Measurements from ENCODE around the gene ZNF580.

ZNF580 gene

DNA sequence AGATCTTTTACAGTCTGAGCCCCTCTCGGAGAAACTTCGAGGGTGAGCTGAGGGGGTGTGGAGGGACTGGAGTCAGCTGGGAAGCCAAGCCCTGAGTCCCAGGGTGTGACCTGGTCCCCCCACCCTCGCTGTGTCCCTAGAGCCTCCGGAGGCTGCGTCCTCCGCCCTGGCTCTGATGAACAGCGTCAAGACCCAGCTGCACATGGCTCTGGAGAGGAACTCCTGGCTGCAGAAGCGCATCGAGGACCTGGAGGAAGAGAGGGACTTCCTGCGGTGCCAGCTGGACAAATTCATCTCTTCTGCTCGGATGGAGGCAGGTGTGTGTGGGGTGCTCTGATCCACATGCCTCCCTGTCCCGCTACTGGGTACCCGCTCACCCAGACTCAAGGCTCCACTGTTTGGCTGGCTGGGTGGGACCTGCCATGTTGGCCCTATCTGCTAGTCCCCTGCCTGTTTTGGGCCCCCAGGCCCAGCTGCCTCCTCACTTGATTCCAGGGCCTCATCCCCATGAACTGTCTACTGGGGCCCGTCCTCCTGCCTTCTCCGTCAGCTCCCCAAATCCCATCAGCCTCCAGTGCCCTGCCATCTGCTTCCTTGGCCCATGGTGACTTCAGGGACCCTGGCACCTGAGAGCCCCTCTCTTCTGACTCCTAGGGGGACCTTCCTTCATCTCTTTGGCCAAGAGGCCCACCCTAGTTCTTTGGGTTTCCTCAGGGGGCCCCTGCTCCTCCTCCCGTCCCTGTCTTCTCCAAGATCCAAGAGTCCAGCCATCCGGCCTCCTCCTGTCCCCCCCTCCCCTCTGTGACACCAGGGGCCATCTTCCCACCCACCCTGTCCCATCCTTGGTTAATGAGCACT is 8.7 kb downstream of the ZNF580 start:
- TF ChIP-seq, protein P1, sequence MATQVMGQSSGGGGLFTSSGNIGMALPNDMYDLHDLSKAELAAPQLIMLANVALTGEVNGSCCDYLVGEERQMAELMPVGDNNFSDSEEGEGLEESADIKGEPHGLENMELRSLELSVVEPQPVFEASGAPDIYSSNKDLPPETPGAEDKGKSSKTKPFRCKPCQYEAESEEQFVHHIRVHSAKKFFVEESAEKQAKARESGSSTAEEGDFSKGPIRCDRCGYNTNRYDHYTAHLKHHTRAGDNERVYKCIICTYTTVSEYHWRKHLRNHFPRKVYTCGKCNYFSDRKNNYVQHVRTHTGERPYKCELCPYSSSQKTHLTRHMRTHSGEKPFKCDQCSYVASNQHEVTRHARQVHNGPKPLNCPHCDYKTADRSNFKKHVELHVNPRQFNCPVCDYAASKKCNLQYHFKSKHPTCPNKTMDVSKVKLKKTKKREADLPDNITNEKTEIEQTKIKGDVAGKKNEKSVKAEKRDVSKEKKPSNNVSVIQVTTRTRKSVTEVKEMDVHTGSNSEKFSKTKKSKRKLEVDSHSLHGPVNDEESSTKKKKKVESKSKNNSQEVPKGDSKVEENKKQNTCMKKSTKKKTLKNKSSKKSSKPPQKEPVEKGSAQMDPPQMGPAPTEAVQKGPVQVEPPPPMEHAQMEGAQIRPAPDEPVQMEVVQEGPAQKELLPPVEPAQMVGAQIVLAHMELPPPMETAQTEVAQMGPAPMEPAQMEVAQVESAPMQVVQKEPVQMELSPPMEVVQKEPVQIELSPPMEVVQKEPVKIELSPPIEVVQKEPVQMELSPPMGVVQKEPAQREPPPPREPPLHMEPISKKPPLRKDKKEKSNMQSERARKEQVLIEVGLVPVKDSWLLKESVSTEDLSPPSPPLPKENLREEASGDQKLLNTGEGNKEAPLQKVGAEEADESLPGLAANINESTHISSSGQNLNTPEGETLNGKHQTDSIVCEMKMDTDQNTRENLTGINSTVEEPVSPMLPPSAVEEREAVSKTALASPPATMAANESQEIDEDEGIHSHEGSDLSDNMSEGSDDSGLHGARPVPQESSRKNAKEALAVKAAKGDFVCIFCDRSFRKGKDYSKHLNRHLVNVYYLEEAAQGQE (IDR thresholded peaks at IDR 0.05; ENCODE audit: low read depth) = no peak
- TF ChIP-seq YY1 (IDR thresholded peaks at IDR 0.05; ENCODE audit: low read depth) = no peak
- TF ChIP-seq EP300 (IDR thresholded peaks at IDR 0.05; ENCODE audit: borderline replicate concordance) = no peak
- TF ChIP-seq FOXM1 (IDR thresholded peaks at IDR 0.05; ENCODE audit: borderline replicate concordance, low read depth) = no peak

DNA sequence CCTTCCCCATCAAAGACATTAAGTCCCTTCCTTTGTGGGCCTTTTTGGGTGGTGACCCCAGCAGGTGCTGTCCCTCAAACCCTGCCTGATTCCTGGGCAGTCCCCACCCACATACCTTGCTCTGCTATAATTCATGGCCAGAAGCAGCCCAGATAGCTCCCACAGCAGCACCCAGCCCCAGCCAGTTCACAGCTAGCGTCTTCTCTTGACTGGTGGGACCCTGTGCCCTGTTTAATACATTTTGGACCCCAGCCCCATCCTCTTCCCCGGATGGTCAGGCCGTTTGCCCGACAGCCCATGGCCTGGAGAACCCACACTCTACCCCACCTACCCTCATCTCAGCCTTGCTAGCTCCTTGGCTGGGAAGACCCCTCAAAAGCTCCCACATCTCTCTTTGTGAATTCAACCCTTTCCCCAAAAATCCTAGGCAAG is 9.3 kb downstream of the ZNF580 start:
- TF ChIP-seq, protein P1 (IDR thresholded peaks at IDR 0.05; ENCODE audit: low read depth) = no peak
- TF ChIP-seq CREB1 (IDR thresholded peaks at IDR 0.05; ENCODE audit: low read depth) (no peak), FOXM1 (IDR thresholded peaks at IDR 0.05; ENCODE audit: borderline replicate concordance, low read depth) (no peak), RAD21 (IDR thresholded peaks at IDR 0.05; ENCODE audit: low read depth) (no peak), YY1 (IDR thresholded peaks at IDR 0.05; ENCODE audit: low read depth) (no peak), TAF1 (IDR thresholded peaks at IDR 0.05; ENCODE audit: low read depth) (no peak), TEAD4 (IDR thresholded peaks at IDR 0.05) (no peak), TCF12 (IDR thresholded peaks at IDR 0.05; ENCODE audit: low read depth) (no peak), CEBPB (IDR thresholded peaks at IDR 0.05) (no peak), EGR1 (IDR thresholded peaks at IDR 0.05) (no peak), EP300 (IDR thresholded peaks at IDR 0.05; ENCODE audit: borderline replicate concordance) (no peak), ZBTB7A (IDR thresholded peaks at IDR 0.05; ENCODE audit: low read depth) (no peak), NFIC (IDR thresholded peaks at IDR 0.05) (no peak)
- TF ChIP-seq, protein P2, sequence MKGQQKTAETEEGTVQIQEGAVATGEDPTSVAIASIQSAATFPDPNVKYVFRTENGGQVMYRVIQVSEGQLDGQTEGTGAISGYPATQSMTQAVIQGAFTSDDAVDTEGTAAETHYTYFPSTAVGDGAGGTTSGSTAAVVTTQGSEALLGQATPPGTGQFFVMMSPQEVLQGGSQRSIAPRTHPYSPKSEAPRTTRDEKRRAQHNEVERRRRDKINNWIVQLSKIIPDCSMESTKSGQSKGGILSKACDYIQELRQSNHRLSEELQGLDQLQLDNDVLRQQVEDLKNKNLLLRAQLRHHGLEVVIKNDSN (IDR thresholded peaks at IDR 0.05) = no peak
- TF ChIP-seq, protein P3, sequence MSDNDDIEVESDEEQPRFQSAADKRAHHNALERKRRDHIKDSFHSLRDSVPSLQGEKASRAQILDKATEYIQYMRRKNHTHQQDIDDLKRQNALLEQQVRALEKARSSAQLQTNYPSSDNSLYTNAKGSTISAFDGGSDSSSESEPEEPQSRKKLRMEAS (IDR thresholded peaks at IDR 0.05) = no peak

DNA sequence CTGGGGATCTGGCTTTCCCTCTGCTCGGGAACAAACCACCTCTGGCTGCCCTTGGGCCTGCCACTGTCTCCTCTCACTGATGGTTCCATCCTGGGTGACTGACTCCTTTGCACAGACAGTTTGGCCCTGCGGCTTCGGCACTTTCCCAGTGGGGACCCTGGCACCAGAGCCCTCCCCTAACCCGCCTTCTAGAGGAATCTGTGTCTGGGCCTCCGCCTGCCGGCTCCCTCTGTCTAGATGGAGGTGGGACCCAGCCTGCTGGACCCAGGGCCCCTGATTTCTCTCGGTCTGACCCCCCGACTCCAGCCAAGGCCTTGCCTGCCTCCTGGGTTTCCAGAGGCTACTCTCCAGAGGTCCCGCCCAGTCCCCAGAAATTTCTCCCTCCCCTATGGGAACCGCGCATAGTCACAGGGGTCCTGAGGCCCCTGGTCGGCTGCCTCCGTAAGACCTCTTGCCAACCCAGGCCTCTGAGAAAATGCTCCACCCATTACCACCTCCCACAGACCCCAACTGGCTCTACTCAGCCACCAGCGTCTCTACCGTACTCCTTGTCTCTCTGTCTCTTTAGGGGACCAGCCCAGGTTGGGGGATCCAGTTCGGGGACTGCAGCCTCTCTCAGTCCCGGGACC is 9.9 kb downstream of the ZNF580 start:
- TF ChIP-seq, protein P3 (IDR thresholded peaks at IDR 0.05) = no peak
- TF ChIP-seq TCF12 (IDR thresholded peaks at IDR 0.05; ENCODE audit: low read depth) = no peak
- TF ChIP-seq YY1 (IDR thresholded peaks at IDR 0.05; ENCODE audit: low read depth) = no peak
- TF ChIP-seq CEBPB (IDR thresholded peaks at IDR 0.05) = no peak
- no peak for TF ChIP-seq FOXM1 (IDR thresholded peaks at IDR 0.05; ENCODE audit: borderline replicate concordance, low read depth)
- TF ChIP-seq TAF1 (IDR thresholded peaks at IDR 0.05; ENCODE audit: low read depth) = no peak

DNA sequence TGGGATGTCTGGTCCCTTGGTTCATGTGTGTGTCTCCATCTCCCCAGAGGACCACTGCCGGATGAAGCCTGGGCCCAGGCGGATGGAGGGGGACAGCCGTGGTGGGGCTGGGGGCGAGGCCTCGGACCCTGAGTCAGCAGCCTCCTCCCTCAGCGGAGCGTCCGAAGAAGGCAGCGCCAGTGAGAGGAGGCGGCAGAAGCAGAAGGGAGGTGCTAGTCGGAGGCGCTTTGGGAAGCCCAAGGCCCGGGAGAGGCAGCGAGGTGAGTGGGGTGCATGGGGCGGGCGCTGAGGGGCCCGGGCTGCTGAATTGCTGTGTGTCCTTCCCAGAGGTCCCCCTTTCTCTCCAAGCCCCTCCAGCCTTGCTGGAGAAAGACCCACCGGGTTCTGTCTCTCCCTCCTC is 10.4 kb downstream of the ZNF580 start:
- TF ChIP-seq TEAD4 (IDR thresholded peaks at IDR 0.05) = no peak
- no peak for TF ChIP-seq EP300 (IDR thresholded peaks at IDR 0.05; ENCODE audit: borderline replicate concordance)
- TF ChIP-seq TCF12 (IDR thresholded peaks at IDR 0.05; ENCODE audit: low read depth) = no peak
- TF ChIP-seq, protein P3 (IDR thresholded peaks at IDR 0.05) = no peak
- TF ChIP-seq CREB1 (IDR thresholded peaks at IDR 0.05; ENCODE audit: low read depth) = no peak

DNA sequence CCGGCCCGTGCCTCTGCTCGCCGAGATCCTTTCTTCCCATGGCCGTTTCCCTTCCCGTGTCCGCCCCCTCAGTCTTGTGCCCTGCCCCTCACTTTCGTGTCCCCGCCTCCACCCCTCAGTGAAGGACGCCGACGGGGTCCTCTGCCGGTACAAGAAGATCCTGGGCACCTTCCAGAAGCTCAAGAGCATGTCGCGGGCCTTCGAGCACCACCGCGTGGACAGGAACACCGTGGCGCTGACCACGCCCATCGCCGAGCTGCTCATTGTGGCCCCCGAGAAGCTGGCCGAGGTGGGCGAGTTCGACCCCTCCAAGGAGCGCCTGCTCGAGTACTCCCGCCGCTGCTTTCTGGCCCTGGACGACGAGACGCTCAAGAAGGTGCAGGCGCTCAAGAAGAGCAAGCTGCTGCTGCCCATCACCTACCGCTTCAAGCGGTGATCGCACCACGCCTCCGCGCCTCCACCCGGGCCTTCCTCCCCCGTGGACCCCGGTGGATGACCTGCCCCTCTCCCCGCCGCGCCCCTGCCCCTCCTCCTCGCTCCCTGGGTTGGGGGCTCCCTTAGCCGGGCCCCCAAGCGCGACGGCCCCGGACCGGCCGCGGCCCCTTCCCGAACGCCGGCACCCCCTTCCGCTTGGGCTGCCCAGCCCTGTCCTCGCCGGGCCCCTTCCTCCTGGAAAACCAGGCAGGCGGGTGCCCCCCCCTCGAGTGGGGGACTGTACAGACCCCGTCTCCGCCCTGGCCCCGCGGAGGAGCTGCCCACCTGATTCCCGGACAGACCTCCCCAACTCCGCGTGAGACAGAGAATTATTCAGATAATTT is 11.7 kb downstream of the ZNF580 start:
- no peak for TF ChIP-seq NFIC (IDR thresholded peaks at IDR 0.05)
- no peak for TF ChIP-seq EP300 (IDR thresholded peaks at IDR 0.05; ENCODE audit: borderline replicate concordance)
- TF ChIP-seq, protein P3 (IDR thresholded peaks at IDR 0.05) = no peak
- TF ChIP-seq TAF1 (IDR thresholded peaks at IDR 0.05; ENCODE audit: low read depth) = no peak
- no peak for TF ChIP-seq EGR1 (IDR thresholded peaks at IDR 0.05)
- TF ChIP-seq RAD21 (IDR thresholded peaks at IDR 0.05; ENCODE audit: low read depth) = no peak
- TF ChIP-seq ZBTB7A (IDR thresholded peaks at IDR 0.05; ENCODE audit: low read depth) = no peak
- no peak for TF ChIP-seq YY1 (IDR thresholded peaks at IDR 0.05; ENCODE audit: low read depth)
- TF ChIP-seq, protein P2 (IDR thresholded peaks at IDR 0.05) = no peak
- no peak for TF ChIP-seq TEAD4 (IDR thresholded peaks at IDR 0.05)
- TF ChIP-seq TCF12 (IDR thresholded peaks at IDR 0.05; ENCODE audit: low read depth) = no peak
- no peak for TF ChIP-seq CEBPB (IDR thresholded peaks at IDR 0.05)
- TF ChIP-seq, protein P1 (IDR thresholded peaks at IDR 0.05; ENCODE audit: low read depth) = no peak
- no peak for TF ChIP-seq CREB1 (IDR thresholded peaks at IDR 0.05; ENCODE audit: low read depth)
- TF ChIP-seq FOXM1 (IDR thresholded peaks at IDR 0.05; ENCODE audit: borderline replicate concordance, low read depth) = no peak

Measured in Ishikawa (cell line).